ENCODE results near the gene WDR27. TPM values are rescaled to one million over a fixed set of nuclear protein-coding genes. Genes with fewer than 3 reads are reported as not detected.

The WDR27 gene
- total RNA-seq, 2 donors from 2014 or later = 17.4 to 43.8 TPM

DNA sequence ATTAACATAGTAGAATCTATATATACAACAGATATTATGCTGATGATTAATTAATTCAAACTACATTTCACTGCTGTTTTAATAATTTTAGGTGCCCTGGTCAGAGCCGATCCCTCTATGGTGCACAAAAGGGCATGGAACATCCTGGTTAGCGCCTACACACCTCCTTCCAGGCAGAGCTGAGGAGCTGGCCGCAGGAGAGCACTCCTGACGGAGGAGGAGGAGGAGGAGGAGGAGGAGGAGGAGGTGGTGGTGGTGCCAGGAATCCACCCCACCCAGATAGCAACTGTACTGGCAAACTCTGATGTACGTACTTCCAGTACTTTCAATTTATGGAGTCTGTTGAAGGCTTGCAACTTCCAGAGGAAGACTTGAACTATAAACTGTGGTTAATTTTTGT lies 244.1 kb downstream of the WDR27 start:
- H3K4me1 ChIP-seq = no peaks in the 10 kb centered on the region
- no peaks in the 10 kb centered on the region for H3K9me3 ChIP-seq
- H3K36me3 ChIP-seq = no peaks in the 10 kb centered on the region
- intact Hi-C loops (cut with DNase I) = no loop called here
- no peak for DNase-seq
- no peak overlapping the region for H3K4me3 ChIP-seq
- no peak overlapping the region for H3K27ac ChIP-seq
- H3K27me3 ChIP-seq = no peaks in the 10 kb centered on the region
- no peak overlapping the region for H3K9ac ChIP-seq (ENCODE audit: low read depth in 2 of 2, low read length in 2 of 2)
- TF ChIP-seq CTCF (IDR thresholded peaks at IDR 0.05) = no peak

- no peak for TF ChIP-seq CTCF (IDR thresholded peaks at IDR 0.05)
- Histone ChIP-seq H3K27ac (no peak overlapping the region), H3K9me3 (no peaks in the 10 kb centered on the region), H3K36me3 (no peaks in the 10 kb centered on the region), H3K4me3 (no peak overlapping the region), H3K4me1 (no peaks in the 10 kb centered on the region), H3K27me3 (no peaks in the 10 kb centered on the region), H3K9ac (ENCODE audit: low read depth in 2 of 2, low read length in 2 of 2) (no peak overlapping the region)
- DNase-seq = no peak
- intact Hi-C loops (cut with DNase I) = no loop called here
These were observed 245.0 kb downstream of the WDR27 start for GRCh38 chr6:169456840-169457239.

- intact Hi-C loops (cut with DNase I) = no loop called here
- Histone ChIP-seq H3K27me3 (no peaks in the 10 kb centered on the region), H3K9me3 (no peaks in the 10 kb centered on the region), H3K36me3 (no peaks in the 10 kb centered on the region), H3K4me3 (no peak overlapping the region), H3K27ac (no peak overlapping the region), H3K9ac (ENCODE audit: low read depth in 2 of 2, low read length in 2 of 2) (no peak overlapping the region), H3K4me1 (no peaks in the 10 kb centered on the region)
- TF ChIP-seq CTCF (IDR thresholded peaks at IDR 0.05) = no peak
- DNase-seq = no peak
These were observed 246.4 kb downstream of the WDR27 start for GRCh38 chr6:169455470-169455869.

DNA sequence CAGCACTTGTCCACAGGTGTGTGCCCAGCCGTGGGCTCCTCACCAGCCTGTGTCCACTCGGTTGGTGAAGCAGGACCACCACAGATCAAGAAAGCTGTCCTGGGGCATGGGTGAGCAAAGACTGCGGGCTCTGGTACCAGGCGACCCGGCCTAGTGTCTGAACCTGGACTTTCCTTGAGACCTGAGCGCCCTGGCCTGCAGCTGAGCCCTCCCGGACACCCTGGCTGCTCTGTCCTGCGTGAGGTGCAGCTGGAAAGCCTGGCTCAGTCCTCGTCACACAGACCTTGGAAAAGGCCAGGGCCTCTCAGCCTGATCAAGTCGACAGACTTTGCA lies 247.0 kb downstream of the WDR27 start:
- TF ChIP-seq CTCF (IDR thresholded peaks at IDR 0.05) = no peak
- H3K4me3 ChIP-seq = no peak overlapping the region
- no peak overlapping the region for H3K9ac ChIP-seq (ENCODE audit: low read depth in 2 of 2, low read length in 2 of 2)
- no peaks in the 10 kb centered on the region for H3K36me3 ChIP-seq
- no peaks in the 10 kb centered on the region for H3K27me3 ChIP-seq
- H3K9me3 ChIP-seq = no peaks in the 10 kb centered on the region
- intact Hi-C loops (cut with DNase I) = no loop called here
- H3K4me1 ChIP-seq = no peaks in the 10 kb centered on the region
- no peak for DNase-seq
- no peak overlapping the region for H3K27ac ChIP-seq

DNA sequence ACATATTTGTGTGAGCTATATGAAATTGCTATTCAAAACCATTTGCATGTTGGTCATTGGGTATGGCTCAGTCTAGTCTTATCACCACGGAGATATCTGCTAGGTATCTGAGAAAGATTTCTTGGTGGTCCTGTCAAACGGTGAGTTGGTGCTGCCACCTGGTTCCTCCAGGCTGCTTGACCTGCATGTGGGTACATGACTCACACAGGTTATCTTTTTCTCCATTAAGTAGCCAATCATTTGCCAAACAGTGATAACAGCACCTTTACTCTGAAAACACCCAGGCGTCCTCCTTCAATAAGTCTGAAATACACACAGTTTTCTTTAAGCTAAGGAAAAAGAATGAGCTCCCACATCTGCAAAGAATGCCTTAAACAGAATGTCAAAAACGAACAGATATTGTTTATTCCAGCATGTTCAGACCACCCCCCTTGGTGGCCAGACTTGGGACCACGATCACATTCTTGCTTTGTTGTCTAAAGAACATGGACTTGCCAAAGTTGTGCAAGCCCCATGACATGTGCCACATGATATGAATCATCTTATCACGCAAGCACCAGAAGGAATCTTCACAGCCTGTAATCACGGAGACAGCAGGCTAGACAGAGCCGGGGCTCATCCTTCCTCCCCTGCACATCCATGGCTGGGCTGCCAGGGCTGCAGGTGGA lies 247.5 kb downstream of the WDR27 start:
- no peaks in the 10 kb centered on the region for H3K9me3 ChIP-seq
- no peak for TF ChIP-seq CTCF (IDR thresholded peaks at IDR 0.05)
- H3K9ac ChIP-seq (ENCODE audit: low read depth in 2 of 2, low read length in 2 of 2) = no peak overlapping the region
- H3K36me3 ChIP-seq = no peaks in the 10 kb centered on the region
- no peak overlapping the region for H3K27ac ChIP-seq
- no peaks in the 10 kb centered on the region for H3K4me1 ChIP-seq
- no peak overlapping the region for H3K4me3 ChIP-seq
- intact Hi-C loops (cut with DNase I) = no loop called here
- no peaks in the 10 kb centered on the region for H3K27me3 ChIP-seq
- DNase-seq = no peak
